ENCODE measurements around the gene HEPN1.

HEPN1 gene

GRCh38 chr11:124898711-124899110, 20.3 kb upstream of the HEPN1 start:
- Mint-ChIP-seq H3K27ac (peak overlapping the region; percentile 85 to 98 (median 97)), H3K27me3 (ENCODE audit: low read depth) (peaks cover 15% of the 10 kb centered on the region), H3K9me3 (no peaks in the 10 kb centered on the region), H3K4me3 (peak overlapping the region in 2 of 3 experiments; percentile 13 to 29), H3K4me1 (peaks cover 44% of the 10 kb centered on the region), H3K36me3 (ENCODE audit: low read depth) (no peaks in the 10 kb centered on the region)
- no peak for TF ChIP-seq CTCF (IDR thresholded peaks at IDR 0.05; ENCODE audit: unreplicated experiment in 3 of 3)

- Mint-ChIP-seq H3K27ac (peak overlapping the region in 2 of 3 experiments; percentile 97 to 98), H3K9me3 (no peaks in the 10 kb centered on the region), H3K27me3 (ENCODE audit: low read depth) (peaks cover 15% of the 10 kb centered on the region), H3K4me1 (peaks cover 40% of the 10 kb centered on the region), H3K4me3 (no peak overlapping the region), H3K36me3 (ENCODE audit: low read depth) (no peaks in the 10 kb centered on the region)
- TF ChIP-seq CTCF (IDR thresholded peaks at IDR 0.05; ENCODE audit: unreplicated experiment in 3 of 3) = no peak
Measured at GRCh38 chr11:124899383-124900145, 19.5 kb upstream of the HEPN1 start.

GRCh38 chr11:124900464-124900863, 18.6 kb upstream of the HEPN1 start:
- H3K9me3 Mint-ChIP-seq = peaks cover 4% of the 10 kb centered on the region
- no peak for TF ChIP-seq CTCF (IDR thresholded peaks at IDR 0.05; ENCODE audit: unreplicated experiment in 3 of 3)
- H3K36me3 Mint-ChIP-seq (ENCODE audit: low read depth) = no peaks in the 10 kb centered on the region
- peaks cover 15% of the 10 kb centered on the region for H3K27me3 Mint-ChIP-seq (ENCODE audit: low read depth)
- H3K27ac Mint-ChIP-seq = peak overlapping the region in 2 of 3 experiments; percentile 21 to 58
- H3K4me3 Mint-ChIP-seq = no peak overlapping the region
- H3K4me1 Mint-ChIP-seq = peaks cover 35% of the 10 kb centered on the region

- Mint-ChIP-seq H3K27ac (no peak overlapping the region), H3K4me1 (peaks cover 28% of the 10 kb centered on the region), H3K9me3 (peaks cover 7% of the 10 kb centered on the region), H3K4me3 (no peak overlapping the region), H3K36me3 (ENCODE audit: low read depth) (no peaks in the 10 kb centered on the region), H3K27me3 (ENCODE audit: low read depth) (peaks cover 16% of the 10 kb centered on the region)
- TF ChIP-seq CTCF (IDR thresholded peaks at IDR 0.05; ENCODE audit: unreplicated experiment in 3 of 3) = no peak
Measured at GRCh38 chr11:124902616-124903015, 16.4 kb upstream of the HEPN1 start.

- Mint-ChIP-seq H3K36me3 (ENCODE audit: low read depth) (peaks cover 5% of the 10 kb centered on the region), H3K9me3 (peaks cover 26% of the 10 kb centered on the region), H3K27me3 (ENCODE audit: low read depth) (peaks cover 8% of the 10 kb centered on the region), H3K4me3 (no peak overlapping the region), H3K27ac (no peak overlapping the region), H3K4me1 (peaks cover 28% of the 10 kb centered on the region)
- TF ChIP-seq CTCF (IDR thresholded peaks at IDR 0.05; ENCODE audit: unreplicated experiment in 3 of 3) = no peak
Measured at GRCh38 chr11:124915541-124916369, 3.3 kb upstream of the HEPN1 start.

Data from nephron (organoid).